ENCODE results near the gene ACTR2. TPM values are rescaled to one million over a fixed set of nuclear protein-coding genes. Genes with fewer than 3 reads are reported as not detected.

ACTR2 gene
- total and polyA plus RNA-seq, 2 of the 13 experiments (the other 11 are each of a cell fraction or from before 2014, with no cell fraction given), result 51.2 to 100 TPM

GRCh38 chr2:65213035-65213434 is 14.6 kb upstream of the ACTR2 start (continued):
- TF ChIP-seq FOSL1 (CRISPR knock-in tag; IDR thresholded peaks at IDR 0.05; ENCODE audit: borderline replicate concordance) (no peak), PREB (CRISPR knock-in tag; IDR thresholded peaks at IDR 0.05) (no peak), ZNF354B (CRISPR knock-in tag; IDR thresholded peaks at IDR 0.05) (no peak), ARID5B (CRISPR knock-in tag; IDR thresholded peaks at IDR 0.05) (no peak)

GRCh38 chr2:65214361-65214760 is 13.3 kb upstream of the ACTR2 start:
- DNase-seq (ENCODE audit: low spot score), result no peak
- H3K4me2 ChIP-seq (ENCODE audit: low read depth, low read length), result no peak overlapping the region
- H3K4me3 ChIP-seq (replicated peaks in 1 of 3; ENCODE audit: insufficient read depth in 1 of 3, low read depth in 2 of 3, low read length in 3 of 3), result no peak overlapping the region
- no peaks in the 10 kb centered on the region for H3K9me3 ChIP-seq (ENCODE audit: low read length)
- no peak for FAIRE-seq
- ChIA-PET POLR2A (no interaction called here), CTCF (ENCODE audit: low intra/inter-chr PET ratio, low total read pairs) (no interaction called here)
- H2AFZ ChIP-seq (ENCODE audit: low read length), result no peak overlapping the region
- H3K79me2 ChIP-seq (ENCODE audit: insufficient read depth, low read length), result no peaks in the 10 kb centered on the region
- no peak overlapping the region for H3K27ac ChIP-seq (ENCODE audit: extremely low read length, insufficient read depth, low read length)
- no peaks in the 10 kb centered on the region for H3K4me1 ChIP-seq (ENCODE audit: insufficient read depth, low read length)
- no peaks in the 10 kb centered on the region for H4K20me1 ChIP-seq (ENCODE audit: insufficient read depth, low read length)
- H3K27me3 ChIP-seq (ENCODE audit: control insufficient read depth in 1 of 2, insufficient read depth in 2 of 2, low read length in 2 of 2), result no peaks in the 10 kb centered on the region; a peak in 1 of 5 replicates
- intact Hi-C loops (cut with micrococcal nuclease; ENCODE audit: unreplicated experiment), result no loop called here
- no peak for ATAC-seq
- BruUV-seq (replicated peaks), result no TSS peak
- no peaks in the 10 kb centered on the region for H3K36me3 ChIP-seq (replicated peaks in 1 of 2; ENCODE audit: control insufficient read depth in 1 of 2, insufficient read depth in 2 of 2, low read length in 2 of 2)
- 13% methylated on average over 1 of the region's 1 CpG for WGBS (ENCODE audit: low lambda C conversion rate)
- in situ Hi-C loops (cut with HindIII; ENCODE audit: extremely low pct_ligation_motif_present, low pct_unique_long_range_greater_than_20kb), result no loop called here
- no peak overlapping the region for H3K9ac ChIP-seq (ENCODE audit: insufficient read depth, low read depth, low read length)
- no peak for TF ChIP-seq HES4 (CRISPR knock-in tag; IDR thresholded peaks at IDR 0.05; ENCODE audit: borderline replicate concordance)
- TF ChIP-seq PTBP1 (IDR thresholded peaks at IDR 0.05; ENCODE audit: low read depth, low read length, poor library complexity, severe bottlenecking), result no peak
- no peak for TF ChIP-seq NFE2L1 (CRISPR knock-in tag; IDR thresholded peaks at IDR 0.05; ENCODE audit: borderline replicate concordance)
- no peak for TF ChIP-seq ZNF317 (CRISPR knock-in tag; IDR thresholded peaks at IDR 0.05)
- TF ChIP-seq TSC22D2 (CRISPR knock-in tag; IDR thresholded peaks at IDR 0.05; ENCODE audit: borderline replicate concordance), result no peak
- TF ChIP-seq, protein P1, sequence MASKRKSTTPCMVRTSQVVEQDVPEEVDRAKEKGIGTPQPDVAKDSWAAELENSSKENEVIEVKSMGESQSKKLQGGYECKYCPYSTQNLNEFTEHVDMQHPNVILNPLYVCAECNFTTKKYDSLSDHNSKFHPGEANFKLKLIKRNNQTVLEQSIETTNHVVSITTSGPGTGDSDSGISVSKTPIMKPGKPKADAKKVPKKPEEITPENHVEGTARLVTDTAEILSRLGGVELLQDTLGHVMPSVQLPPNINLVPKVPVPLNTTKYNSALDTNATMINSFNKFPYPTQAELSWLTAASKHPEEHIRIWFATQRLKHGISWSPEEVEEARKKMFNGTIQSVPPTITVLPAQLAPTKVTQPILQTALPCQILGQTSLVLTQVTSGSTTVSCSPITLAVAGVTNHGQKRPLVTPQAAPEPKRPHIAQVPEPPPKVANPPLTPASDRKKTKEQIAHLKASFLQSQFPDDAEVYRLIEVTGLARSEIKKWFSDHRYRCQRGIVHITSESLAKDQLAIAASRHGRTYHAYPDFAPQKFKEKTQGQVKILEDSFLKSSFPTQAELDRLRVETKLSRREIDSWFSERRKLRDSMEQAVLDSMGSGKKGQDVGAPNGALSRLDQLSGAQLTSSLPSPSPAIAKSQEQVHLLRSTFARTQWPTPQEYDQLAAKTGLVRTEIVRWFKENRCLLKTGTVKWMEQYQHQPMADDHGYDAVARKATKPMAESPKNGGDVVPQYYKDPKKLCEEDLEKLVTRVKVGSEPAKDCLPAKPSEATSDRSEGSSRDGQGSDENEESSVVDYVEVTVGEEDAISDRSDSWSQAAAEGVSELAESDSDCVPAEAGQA (IDR thresholded peaks at IDR 0.05; ENCODE audit: low read depth), result no peak
- TF ChIP-seq, protein P1 (CRISPR knock-in tag; IDR thresholded peaks at IDR 0.05; ENCODE audit: borderline replicate concordance), result no peak

All from HepG2 (cell line).